Central memory CD8-positive, alpha-beta T cell (primary cell): ENCODE measurements around the gene DDT.
"Not testable (repeated sequence)": the region's sequence is repeated elsewhere in the genome, so short reads cannot be mapped to it uniquely, and the experiment has no call there.

Experiments used
- ATAC-seq: fragments of 150-1000 bp; cut with Tn5 transposase; replicated peaks from 2 replicates; pipeline ENCODE4 v1.10.0; 2022; ENCODE audit warnings: mild to moderate bottlenecking, moderate FRiP score, moderate number of reproducible peaks; ENCODE audit not compliant: poor library complexity, severe bottlenecking; ENCODE audit errors: extremely low read depth
- DNase-seq, 2 donors: peaks; one replicate each; pipeline ENCODE4 v3.0.0; 2021; ENCODE audit warnings: low spot score in 2 of 2
- H3K27ac Mint-ChIP-seq: one replicate; pipeline ENCODE4 v1.8.0; 2022; ENCODE audit warnings: low read depth, mild to moderate bottlenecking, moderate library complexity, mixed read lengths
- H3K27me3 Mint-ChIP-seq: one replicate; pipeline ENCODE4 v1.8.0; 2022; ENCODE audit warnings: mixed read lengths
- H3K36me3 Mint-ChIP-seq: one replicate; pipeline ENCODE4 v1.8.0; 2022; ENCODE audit warnings: mild to moderate bottlenecking, moderate library complexity, mixed read lengths; ENCODE audit not compliant: insufficient read depth
- H3K4me1 Mint-ChIP-seq: one replicate; pipeline ENCODE4 v1.8.0; 2022; ENCODE audit warnings: mixed read lengths
- H3K4me3 Mint-ChIP-seq: one replicate; pipeline ENCODE4 v1.8.0; 2022; ENCODE audit warnings: mild to moderate bottlenecking, moderate library complexity, mixed read lengths
- H3K9me3 Mint-ChIP-seq: one replicate; pipeline ENCODE4 v1.8.0; 2022; ENCODE audit warnings: mixed read lengths

DDT gene

DNA sequence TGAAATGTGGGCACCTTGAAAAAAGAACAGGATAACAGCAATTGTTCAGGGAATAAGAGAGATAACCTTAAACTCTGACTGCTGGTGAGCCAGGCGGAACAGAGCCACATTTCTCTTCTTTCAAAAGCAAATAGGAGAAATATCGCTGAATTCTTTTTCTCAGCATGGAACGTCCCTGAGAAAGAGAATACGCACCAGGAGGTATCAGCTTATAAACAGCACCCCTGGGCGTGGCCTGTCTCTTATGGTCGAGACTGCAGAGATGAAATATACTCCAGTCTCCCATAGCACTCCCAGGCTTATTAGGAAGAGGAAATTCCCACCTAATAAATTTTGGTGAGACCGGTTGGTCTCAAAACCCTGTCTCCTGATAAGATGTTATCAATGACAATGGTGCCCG is 18.4 kb downstream of the DDT start:
- H3K4me3 Mint-ChIP-seq, H3K27me3 Mint-ChIP-seq, H3K9me3 Mint-ChIP-seq, H3K36me3 Mint-ChIP-seq, H3K27ac Mint-ChIP-seq, ATAC-seq, DNase-seq, H3K4me1 Mint-ChIP-seq: not testable (repeated sequence)

DNA sequence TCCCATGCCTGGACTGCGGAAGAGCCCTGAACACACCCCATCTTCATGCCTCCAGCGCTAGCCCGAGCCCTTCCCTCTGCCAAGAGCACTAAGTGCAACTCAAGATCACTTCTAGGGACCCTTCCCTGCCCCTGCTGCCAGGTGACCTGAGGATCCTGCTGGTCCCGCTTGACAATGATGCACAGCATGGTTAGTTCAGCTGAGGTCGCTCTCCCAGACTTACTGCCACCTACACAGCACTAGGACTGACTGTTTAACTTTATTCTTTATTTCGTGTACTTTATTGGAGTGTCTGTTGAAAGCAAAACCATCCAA is 19.3 kb downstream of the DDT start:
- not testable (repeated sequence) for H3K9me3 Mint-ChIP-seq, H3K27ac Mint-ChIP-seq, ATAC-seq, H3K4me1 Mint-ChIP-seq, H3K4me3 Mint-ChIP-seq, DNase-seq, H3K36me3 Mint-ChIP-seq, H3K27me3 Mint-ChIP-seq

DNA sequence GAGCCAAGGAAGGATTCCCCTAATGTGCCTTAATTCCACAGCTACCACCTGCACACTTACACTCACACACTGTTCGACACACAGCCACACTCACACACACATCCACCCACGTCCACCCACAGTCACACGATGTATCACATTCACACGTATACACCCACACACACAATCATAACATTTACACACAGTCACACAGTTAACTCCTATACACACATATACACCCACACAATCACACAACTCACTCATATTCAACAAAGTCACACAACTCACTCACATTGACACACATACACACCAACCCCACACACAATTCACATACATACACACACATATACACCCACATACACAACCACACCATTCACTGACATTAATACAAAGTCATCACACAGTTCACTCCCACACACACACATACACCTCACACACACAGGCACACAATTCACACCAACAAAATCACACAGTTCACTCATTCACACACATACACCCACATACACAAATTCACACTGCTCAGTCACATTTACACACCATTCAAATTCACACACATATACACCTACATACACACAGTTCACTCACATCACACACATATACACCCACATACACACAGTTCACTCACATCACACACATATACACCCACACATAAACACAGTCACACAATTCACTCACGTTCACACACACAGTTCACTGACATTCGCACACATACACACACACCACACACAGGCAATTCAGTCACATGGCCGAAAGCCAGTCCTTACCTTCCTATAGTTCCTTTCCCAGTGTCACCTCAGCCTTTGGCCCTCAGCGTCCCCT is 19.8 kb downstream of the DDT start:
- H3K36me3 Mint-ChIP-seq, H3K27ac Mint-ChIP-seq, ATAC-seq, H3K4me3 Mint-ChIP-seq, H3K4me1 Mint-ChIP-seq, DNase-seq, H3K27me3 Mint-ChIP-seq, H3K9me3 Mint-ChIP-seq: not testable (repeated sequence)

DNA sequence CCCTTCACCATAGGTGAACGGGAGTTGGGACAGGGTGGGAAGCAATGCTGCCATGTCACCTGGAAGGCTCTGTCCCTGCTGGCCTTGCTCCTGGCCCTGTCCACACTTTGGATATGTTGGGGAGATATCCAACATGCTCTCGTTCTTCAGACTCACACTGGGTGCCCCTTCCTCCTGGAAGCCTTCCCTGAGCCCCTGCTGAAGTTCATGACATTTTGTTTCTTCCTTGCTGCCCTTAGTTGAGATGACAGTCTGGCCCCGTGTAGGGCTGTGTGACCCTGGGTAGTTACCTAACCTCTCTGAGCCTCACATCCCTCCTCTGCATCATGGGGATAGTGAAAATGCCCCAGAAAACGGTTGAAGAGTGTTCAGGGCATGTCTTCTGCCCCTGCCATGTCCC is 20.8 kb downstream of the DDT start:
- not testable (repeated sequence) for H3K27ac Mint-ChIP-seq, ATAC-seq, H3K36me3 Mint-ChIP-seq

DNA sequence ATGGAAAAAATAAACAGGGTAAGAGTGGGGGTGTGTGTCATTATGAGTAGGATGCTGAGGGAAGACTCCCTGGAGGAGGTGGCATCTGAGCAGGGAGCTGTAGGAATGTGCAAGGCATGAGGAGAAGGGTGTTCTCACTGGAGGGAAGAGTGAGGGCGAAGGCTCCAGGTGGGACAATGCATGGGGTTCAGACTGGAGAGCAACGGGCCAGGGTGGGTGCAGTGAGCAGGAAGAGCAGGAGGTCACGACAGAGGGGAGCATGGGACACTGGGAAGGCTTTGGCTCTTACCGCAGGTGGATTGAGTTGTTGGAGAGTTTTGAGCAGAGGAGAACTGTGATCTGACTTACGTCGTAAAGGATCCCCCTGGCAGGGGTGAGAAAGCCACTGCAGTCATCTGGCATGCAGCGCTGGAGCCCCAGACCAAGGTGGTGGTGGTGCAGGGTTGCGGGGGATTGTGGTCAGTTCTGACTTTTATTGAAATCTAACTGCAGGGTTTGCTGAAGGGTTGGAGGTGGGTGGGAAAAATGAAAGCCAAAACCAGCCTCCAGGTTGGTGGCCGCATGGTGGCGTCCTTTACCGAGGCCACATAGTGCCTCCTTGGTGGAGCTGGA is 21.3 kb downstream of the DDT start:
- H3K9me3 Mint-ChIP-seq, DNase-seq, H3K36me3 Mint-ChIP-seq, ATAC-seq, H3K4me1 Mint-ChIP-seq, H3K27ac Mint-ChIP-seq, H3K27me3 Mint-ChIP-seq, H3K4me3 Mint-ChIP-seq: not testable (repeated sequence)

More for the DNA sequence above, 20.8 kb downstream of the DDT start:
- H3K27me3 Mint-ChIP-seq, H3K4me1 Mint-ChIP-seq, DNase-seq, H3K4me3 Mint-ChIP-seq, H3K9me3 Mint-ChIP-seq: not testable (repeated sequence)

DNA sequence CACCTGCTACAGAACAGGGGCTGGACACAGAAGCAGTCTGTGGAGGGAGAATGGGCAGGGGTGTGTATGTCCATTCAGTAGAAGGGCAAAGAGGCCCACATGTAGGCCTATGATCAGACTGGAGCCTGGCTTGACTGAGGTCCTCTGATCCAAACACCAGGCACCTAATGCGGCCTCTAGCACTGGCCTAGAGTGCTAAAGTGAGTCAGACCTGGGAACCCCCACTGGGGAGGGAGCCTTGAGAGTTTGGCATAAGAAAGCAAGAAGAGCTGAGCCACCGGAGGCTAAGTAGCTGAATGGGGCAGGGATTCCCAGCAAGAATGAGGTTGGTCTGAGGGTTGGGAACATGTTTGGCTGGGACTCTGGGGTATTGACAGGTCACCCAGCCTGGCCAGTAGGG is 22.9 kb downstream of the DDT start:
- H3K9me3 Mint-ChIP-seq, result not testable (repeated sequence)

DNA sequence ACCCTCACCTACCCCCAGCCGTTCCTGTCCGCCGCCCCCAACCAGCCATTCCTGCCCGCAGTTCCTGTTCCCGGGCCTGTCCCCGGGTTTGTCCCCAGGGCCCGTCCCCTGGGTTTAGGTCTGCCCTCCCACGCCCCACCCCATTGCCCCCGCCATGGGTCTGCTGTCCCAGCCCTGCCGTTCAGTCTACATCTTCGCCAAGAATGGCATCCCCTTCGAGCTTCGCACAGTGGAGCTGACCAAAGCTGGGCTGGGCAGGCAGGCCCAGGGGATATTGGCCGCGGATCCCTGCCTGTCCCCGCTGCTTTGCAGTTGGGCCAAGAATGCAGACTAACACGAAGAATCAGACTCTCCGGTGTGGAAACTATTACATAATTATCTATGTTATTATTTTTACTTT is 24.5 kb downstream of the DDT start:
- H3K4me1 Mint-ChIP-seq, DNase-seq, H3K27ac Mint-ChIP-seq, H3K36me3 Mint-ChIP-seq, H3K27me3 Mint-ChIP-seq, ATAC-seq, H3K4me3 Mint-ChIP-seq, H3K9me3 Mint-ChIP-seq: not testable (repeated sequence)

More for the DNA sequence above, 22.9 kb downstream of the DDT start:
- not testable (repeated sequence) for DNase-seq, H3K4me1 Mint-ChIP-seq, H3K36me3 Mint-ChIP-seq, H3K27me3 Mint-ChIP-seq, H3K27ac Mint-ChIP-seq, ATAC-seq, H3K4me3 Mint-ChIP-seq

DNA sequence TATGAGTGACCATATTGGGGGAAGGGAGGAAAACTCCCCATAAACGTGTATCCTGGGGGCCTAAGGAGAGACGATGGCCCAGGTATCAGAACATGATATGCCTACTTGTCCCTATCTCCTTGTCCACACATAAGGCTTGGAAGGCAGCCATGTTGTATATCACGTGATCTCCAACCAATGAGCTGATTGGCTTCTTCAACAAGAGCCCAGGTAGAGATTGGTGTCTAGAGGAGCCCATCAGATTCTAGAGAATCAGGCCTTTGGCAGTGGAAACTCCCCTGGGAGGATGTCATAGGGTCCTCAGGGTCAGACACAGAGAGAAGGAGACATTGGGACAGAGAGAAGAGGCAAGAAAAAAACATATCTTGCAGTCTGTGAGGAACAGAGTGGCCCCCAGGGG is 26.9 kb downstream of the DDT start:
- H3K4me3 Mint-ChIP-seq, H3K27me3 Mint-ChIP-seq, ATAC-seq, H3K4me1 Mint-ChIP-seq, H3K9me3 Mint-ChIP-seq, H3K27ac Mint-ChIP-seq, H3K36me3 Mint-ChIP-seq, DNase-seq: not testable (repeated sequence)

DNA sequence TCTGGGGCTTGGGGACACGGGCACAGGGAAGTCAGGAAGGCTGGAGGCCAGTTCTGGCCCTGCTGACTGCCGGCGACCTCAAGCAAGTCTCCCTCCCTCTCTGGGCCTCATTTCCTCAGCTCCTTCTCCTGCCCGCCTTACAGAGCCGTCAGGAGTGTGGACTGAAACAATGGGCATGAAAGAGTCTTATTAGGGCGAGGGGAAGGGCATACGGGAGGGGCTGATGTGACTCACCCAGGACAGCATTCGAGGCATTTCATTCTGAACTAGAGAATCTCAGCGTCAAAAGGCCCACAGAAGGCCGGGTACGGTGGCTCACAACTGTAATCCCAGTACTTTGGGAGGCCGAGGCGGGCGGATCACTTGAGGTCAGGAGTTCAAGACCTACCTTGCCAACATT is 34.1 kb downstream of the DDT start:
- not testable (repeated sequence) for H3K36me3 Mint-ChIP-seq, DNase-seq, H3K27me3 Mint-ChIP-seq, H3K9me3 Mint-ChIP-seq, ATAC-seq, H3K4me1 Mint-ChIP-seq, H3K27ac Mint-ChIP-seq, H3K4me3 Mint-ChIP-seq

DNA sequence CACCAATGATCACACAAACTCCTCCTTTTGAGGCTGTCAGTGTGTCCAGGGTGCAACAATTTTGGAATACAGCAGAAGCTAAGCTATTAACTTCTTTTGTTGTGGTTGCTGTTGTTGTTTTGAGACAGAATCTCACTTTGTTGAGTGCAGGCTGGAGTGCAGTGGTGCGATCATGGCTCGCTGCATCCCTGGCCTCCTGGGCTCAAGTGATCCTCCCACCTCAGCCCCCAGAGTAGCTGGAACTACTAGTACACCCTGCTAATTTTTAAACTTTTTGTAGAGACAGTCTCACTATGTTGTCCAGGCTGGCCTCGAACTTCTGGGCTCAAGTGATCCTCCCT is 35.3 kb downstream of the DDT start:
- H3K27ac Mint-ChIP-seq, result no peak overlapping the region
- H3K36me3 Mint-ChIP-seq, result no peaks in the 10 kb centered on the region
- no peak overlapping the region for H3K4me3 Mint-ChIP-seq
- no peak for DNase-seq
- H3K27me3 Mint-ChIP-seq, result no peaks in the 10 kb centered on the region
- no peaks in the 10 kb centered on the region for H3K4me1 Mint-ChIP-seq
- no peaks in the 10 kb centered on the region for H3K9me3 Mint-ChIP-seq
- no peak for ATAC-seq

DNA sequence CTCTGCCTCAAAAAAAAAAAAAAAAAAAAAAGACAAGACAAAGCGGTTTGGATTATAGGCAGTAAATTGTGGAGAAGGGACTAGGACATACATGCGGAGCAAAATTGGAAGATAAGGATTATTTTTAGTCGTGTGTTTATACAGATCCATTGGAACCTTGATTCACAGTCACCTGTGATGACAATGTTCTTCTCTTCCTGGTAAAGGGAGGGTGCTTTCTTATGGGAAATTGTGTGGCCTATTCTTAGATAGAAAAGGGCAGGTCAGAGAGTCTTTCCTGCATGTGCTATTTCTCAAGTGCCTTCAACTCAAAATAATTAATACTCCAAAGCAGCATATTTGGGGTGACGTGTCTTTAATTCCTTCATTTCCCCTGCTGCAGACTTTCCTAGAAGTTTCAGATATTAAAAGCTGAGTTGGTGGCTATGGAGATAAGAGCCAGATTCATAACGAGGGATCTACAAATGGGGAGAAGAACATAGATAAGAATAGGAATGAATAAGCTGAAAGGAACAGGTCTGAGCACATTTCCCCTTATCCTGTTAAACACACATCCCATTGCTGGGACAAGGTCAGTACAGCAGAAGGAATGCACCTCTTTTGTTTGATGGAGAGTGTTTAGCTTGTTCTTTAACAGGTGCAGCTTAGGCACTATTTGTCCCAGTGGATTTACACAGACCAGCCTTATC is 35.8 kb downstream of the DDT start:
- Mint-ChIP-seq H3K4me3 (no peak overlapping the region), H3K27ac (no peak overlapping the region), H3K4me1 (no peaks in the 10 kb centered on the region), H3K27me3 (no peaks in the 10 kb centered on the region), H3K9me3 (no peaks in the 10 kb centered on the region), H3K36me3 (no peaks in the 10 kb centered on the region)
- ATAC-seq (no peak), DNase-seq (no peak)

DNA sequence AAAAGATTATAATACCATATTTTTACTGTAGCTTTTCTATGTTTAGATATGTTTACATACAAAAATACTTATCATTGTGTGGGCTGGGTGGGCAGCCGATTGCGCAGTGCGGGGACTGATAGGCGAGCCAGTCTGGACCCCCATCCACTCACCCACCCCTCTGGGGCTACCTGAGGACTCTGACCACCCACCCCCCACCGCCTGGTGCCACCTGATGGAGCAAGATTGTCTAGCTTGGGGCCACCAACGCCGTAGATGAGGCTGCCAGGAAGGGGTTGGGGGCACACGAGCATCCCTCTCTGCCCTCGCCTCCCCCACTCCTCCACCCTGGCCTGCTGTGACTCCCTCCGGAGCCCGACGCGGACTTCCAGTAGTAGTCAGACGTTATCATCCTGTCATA is 47.7 kb downstream of the DDT start:
- no peaks in the 10 kb centered on the region for H3K4me1 Mint-ChIP-seq
- ATAC-seq (no peak), DNase-seq (no peak)
- peaks cover 14% of the 10 kb centered on the region for H3K9me3 Mint-ChIP-seq
- no peaks in the 10 kb centered on the region for H3K27me3 Mint-ChIP-seq
- H3K36me3 Mint-ChIP-seq, result peaks cover 19% of the 10 kb centered on the region
- no peak overlapping the region for H3K4me3 Mint-ChIP-seq
- H3K27ac Mint-ChIP-seq, result no peak overlapping the region

DNA sequence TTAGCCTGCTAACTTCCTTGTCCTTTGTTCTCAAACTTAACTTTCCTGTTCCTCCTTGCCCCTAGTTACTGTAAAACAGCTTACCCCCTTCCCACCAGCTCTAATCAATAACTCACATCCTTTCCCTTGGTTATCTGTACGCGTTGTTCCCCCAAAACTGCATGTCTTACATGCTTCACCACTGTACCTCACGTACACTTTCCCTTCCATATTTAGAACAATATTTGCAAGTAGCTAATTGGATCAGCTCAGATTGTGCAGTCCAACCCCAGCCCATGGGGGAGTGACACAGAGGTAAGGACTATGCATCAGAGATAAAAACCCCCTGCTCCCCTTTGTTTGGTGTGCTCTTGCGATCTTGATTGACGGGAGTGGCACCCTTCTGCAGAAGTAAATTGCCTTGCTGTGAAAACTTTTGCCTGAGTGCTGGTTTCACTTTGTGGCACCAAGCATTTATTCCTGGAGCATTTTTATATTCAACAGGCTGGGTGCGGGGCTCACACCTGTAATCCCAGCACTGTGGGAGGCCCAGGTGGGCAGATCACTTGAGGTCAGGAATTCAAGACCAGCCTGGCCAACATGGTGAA is 49.1 kb downstream of the DDT start:
- no peaks in the 10 kb centered on the region for H3K4me1 Mint-ChIP-seq
- no peaks in the 10 kb centered on the region for H3K27me3 Mint-ChIP-seq
- ATAC-seq (no peak), DNase-seq (no peak)
- H3K36me3 Mint-ChIP-seq, result peaks cover 19% of the 10 kb centered on the region
- H3K4me3 Mint-ChIP-seq, result no peak overlapping the region
- H3K27ac Mint-ChIP-seq, result no peak overlapping the region
- peaks cover 7% of the 10 kb centered on the region for H3K9me3 Mint-ChIP-seq
